Stimulated activated CD4-positive, alpha-beta T cell treated with anti-CD3 and anti-CD28 coated beads, Interleukin-1b, Interleukin-23, amount 100 ng/mL, for 1 hour (primary cell): Measurements from ENCODE around the gene LCOR.

Experiments
- DNase-seq, 2 donors: peaks; one replicate each; pipeline ENCODE4 v3.0.0-alpha.2; 2020; ENCODE audit warnings: low read depth in 2 of 2

LCOR gene

DNA sequence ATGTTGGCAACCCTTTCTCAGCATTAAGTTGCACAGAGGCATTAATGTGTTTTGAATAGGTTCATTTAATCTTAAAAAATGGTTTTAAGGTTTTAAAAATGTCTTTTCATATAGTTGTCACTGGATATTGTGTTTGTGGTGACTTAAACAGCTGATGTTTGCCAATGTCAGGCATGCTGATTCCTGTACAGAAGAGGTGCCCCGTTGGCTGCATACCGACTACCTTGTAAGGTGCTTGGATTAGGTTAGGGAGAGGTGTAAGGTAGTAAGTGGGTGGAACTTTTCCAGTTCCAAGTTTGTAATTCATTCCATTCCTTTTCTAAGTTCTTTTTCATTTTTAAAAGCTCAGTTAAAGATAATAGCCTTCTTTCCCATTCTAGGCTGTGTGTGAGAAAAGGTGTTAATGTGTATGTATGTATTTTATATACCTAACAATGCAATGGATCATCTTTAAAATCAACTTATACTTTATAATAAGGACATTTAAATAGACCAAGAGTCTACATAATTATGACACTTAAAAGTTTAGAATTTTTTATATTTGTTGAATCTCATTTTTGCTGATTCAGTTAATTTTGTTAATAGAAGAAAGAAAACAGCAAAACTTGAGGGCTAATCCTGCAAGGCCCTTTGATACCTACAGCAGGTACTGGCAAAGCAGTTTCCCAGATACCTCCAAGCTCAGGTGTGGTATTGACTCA lies 155.2 kb downstream of the LCOR start:
- no peak for DNase-seq

DNA sequence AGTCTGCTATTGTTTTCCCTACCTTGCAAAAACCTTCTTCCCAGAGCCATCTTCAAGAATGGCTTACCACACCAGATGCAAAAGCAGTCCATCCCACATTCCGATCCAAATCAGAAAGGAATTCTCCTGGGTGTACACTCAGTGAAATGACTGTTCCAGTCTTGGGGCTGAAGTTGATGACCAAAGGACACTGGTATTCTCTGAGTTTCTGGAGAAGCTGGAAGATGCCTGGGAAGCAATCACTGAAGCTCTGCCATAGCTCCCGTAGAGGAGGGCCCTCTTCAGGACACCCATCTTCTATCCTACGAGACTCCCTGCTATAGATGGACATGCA lies 155.7 kb downstream of the LCOR start:
- DNase-seq: no peak

DNA sequence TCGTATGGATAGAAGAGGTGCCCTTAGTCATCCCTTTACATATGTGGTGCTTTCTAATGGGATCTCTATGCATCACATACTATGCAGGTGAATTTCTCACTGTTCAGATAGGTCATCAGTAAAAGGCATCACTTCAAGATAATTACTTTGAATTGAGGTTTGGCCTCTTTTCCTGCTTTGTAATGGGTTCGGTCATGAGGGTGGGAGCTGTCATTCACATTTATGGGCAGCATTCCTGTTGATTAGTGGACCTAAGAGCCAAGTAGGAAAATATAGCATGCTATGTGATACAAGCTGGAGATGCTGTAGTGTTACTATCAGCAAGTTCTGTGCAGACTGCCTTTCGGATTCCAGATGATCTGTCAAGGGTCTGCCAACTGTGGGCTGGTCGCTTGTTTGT lies 156.3 kb downstream of the LCOR start:
- DNase-seq: no peak

- DNase-seq: no peak
Measured at GRCh38 chr10:96991313-96991841, 159.3 kb downstream of the LCOR start.

- no peak for DNase-seq
Measured at GRCh38 chr10:96992721-96993120, 160.6 kb downstream of the LCOR start.

DNA sequence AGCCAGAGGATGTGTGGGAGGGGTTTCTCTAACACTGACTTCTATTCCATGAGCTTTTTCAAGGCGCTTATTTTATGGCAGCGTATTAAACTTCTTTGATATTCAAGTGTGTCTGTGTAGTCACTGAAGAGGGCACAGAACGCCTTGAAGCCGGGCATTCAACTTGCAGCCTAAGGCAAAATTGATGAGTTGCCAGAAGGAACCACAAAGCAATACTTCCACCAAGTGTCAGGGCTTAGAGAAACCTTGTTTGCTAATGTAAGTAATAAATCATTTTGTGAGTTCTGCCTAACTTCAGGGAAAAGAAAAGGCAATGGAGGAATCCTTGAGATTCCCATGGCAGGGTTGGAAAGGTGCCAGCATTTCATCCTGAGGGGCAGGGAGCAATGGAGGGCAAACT lies 163.8 kb downstream of the LCOR start:
- DNase-seq: no peak

- no peak for DNase-seq
Measured at GRCh38 chr10:96996275-96996965, 164.3 kb downstream of the LCOR start.

DNA sequence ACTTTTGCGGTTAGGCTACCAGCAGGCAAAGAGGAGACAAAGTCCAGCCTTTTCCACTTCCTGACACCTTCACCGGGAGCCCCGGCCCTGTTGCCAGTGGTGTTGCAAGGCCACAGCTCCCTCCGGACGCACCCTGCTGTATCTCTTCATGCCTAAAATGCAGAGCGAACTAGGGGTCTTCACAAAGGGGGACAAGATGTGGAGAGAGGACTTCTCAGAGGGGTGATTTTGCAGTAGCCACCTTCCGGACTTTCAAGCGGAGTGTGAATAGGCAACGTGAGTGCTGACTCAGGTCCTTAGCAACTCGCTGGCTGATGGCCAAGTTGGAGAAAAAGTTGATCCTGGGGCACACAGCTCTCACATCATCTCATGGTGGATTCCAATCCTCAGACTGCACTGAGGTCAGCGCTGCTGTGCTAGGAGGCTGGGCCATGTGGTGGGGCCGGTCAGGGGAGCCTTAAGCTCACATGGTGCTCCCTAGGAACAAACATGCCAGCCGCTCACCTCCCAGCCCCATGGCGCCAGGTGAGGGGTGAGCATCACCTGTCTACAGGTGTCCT lies 166.3 kb downstream of the LCOR start:
- DNase-seq: no peak

DNA sequence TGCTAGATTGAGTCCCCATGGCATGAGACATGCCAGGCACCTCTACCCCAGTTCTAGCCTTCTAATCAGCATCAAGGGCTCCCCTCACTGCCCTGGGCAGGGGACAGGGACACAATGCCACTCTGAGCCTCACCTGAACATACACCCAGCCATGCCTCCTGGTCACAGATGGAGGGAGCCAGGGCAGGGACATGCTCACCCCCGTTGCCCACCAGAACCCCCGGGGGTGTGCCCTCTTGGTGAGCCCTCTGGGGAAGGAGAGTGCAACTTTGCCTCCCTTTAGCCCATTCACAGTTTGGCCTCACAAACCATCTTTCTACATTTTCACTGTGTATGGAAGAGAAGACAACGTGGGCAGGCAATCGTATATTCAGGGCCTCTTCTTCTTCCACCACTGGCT lies 167.2 kb downstream of the LCOR start:
- no peak for DNase-seq

DNA sequence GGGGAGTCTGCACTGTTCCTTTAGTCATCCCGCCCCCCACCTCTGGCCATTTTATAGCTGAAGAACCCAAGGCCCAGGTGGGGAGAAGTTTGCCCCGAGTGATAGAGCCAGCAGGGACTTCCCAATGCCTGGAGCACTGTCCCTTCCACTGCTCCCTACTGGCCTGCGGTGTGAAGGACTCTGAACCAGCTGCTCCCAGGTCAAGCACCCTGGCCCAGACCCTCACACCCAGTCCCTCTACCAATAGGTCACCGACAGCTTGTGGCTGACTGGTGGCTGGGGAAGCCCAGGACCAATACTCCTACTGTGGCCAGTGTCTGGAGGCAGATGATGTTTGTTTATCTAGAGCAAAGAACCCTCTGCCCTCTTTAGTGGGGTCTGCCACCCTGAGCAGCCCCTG lies 167.9 kb downstream of the LCOR start:
- no peak for DNase-seq

DNA sequence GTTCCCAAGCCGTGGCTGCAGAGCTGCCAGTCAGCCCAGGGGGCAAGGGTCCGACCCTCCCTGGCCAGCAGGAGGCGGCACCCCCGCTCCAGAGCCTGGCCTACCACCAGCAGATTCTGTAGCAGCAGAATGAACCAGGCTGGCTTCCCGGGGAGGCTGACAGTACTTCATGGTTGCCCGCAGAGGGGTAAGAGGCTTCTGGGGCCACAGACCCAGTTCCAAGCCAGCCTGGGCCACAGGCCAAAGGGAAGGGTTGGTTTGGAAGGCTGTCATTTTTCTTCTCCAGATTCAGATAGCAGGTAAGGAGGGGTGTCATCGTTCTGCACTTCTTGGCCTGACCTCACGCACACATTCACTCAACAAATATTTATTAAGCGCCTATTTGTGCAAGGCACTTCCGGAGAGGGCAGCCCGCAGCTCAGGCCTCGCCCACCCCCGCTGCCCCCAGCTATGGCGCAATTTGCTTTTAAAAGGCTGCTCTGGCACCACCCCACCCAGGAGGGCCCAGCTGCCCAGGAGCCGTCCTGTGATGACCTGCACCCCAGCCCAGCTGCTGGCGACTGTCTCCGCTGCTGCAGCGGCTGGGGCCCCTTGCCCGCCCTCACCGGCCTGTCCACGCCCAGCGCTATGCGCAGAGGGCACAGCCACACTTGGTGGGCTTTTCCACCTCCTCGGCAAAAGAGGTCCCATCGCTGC lies 168.5 kb downstream of the LCOR start:
- no peak for DNase-seq

DNA sequence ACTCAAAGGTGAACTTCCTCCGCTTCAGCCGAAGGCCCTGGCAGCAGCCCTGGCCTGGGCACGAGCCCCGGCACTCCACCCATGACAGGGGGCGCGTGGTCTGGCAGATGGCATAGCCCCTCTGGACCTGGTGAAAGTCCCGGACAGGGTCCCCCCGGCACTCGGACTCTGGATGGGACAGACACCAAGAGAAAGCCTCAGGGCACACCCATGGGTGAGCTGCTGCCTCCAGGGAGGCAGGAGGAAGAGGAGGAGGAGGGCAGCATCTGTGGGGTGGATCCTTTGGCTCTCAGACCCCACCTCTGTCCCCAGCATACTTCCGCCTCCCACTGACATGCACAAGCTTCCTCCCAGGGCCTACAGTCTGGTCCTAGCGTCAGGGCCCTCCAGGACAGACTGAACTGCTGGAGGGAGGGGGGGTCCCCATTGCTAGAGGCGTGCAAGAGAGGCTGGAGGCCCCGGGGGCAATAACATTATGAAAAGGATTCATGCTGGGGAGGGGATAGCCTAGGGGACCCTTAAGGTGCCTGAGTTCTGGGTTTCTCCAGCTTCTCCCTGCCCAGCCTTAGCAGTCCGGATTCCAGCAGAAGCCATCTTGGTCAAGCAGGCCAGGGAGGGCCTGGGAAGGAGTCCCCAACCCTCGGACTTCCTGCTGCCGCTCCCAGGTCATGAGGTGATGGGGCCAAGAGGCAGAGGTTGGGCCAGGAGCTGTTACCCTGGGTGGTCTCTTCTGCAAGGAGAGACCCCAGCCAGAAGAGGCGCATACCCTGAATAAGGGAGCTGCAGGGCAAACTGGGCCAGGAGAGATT lies 169.3 kb downstream of the LCOR start:
- DNase-seq: no peak

DNA sequence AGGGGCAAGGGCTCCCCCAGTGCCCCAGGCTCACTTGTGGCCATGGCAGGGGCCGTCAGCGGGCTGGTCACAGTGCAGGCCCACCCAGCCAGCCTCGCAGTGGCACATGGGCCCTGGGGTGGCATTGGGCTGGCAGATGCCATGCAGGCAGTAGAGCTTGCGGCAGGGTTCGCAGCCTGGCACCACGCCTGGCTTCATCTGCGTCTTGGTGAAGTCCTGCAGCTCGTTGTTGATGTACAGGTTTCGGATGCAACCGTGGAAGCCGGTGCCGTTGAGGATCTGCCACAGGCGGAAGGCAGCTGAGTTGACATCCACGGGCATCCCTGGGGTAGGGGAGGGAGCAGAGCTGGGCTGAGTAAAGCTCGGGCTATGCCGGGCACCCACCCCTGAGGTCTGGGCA lies 170.6 kb downstream of the LCOR start:
- no peak for DNase-seq

- DNase-seq: no peak
Measured at GRCh38 chr10:97003151-97003803, 171.2 kb downstream of the LCOR start.

GRCh38 chr10:97003804-97004201 lies 171.7 kb downstream of the LCOR start:
- no peak for DNase-seq

- no peak for DNase-seq
Measured at GRCh38 chr10:97004591-97004990, 172.5 kb downstream of the LCOR start.

- no peak for DNase-seq
Measured at GRCh38 chr10:97005349-97005748, 173.3 kb downstream of the LCOR start.

DNA sequence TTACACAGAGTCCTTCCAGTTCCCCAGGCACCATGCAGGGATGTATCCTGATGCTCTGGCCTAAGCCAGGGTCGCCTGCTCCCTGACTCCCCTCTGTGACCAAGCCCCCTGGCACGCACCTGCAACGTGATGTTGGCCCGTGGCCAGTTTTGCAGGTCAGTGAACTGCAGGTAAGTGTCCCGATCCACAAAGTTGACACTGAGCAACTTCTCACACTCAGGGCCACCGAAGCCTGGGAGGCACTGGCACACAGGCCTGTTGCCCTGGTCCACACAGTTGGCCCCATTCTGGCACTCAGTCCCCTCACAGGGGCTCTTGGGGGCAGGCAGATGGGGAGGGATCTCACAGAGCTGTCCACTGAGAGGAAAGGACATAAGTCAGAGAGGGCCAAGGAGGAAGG lies 174.3 kb downstream of the LCOR start:
- no peak for DNase-seq

- DNase-seq: no peak
Measured at GRCh38 chr10:97007417-97007816, 175.3 kb downstream of the LCOR start.

- DNase-seq: no peak
Measured at GRCh38 chr10:97010695-97011206, 178.7 kb downstream of the LCOR start.

- DNase-seq: no peak
Measured at GRCh38 chr10:97011397-97011796, 179.3 kb downstream of the LCOR start.
